ENCODE results near the gene NRG2. TPM values are rescaled to one million over a fixed set of nuclear protein-coding genes. Genes with fewer than 3 reads are reported as not detected.

The NRG2 gene
- total and polyA plus RNA-seq, 11 donors: 0.72 to 4.8 (median 3.4) TPM

DNA sequence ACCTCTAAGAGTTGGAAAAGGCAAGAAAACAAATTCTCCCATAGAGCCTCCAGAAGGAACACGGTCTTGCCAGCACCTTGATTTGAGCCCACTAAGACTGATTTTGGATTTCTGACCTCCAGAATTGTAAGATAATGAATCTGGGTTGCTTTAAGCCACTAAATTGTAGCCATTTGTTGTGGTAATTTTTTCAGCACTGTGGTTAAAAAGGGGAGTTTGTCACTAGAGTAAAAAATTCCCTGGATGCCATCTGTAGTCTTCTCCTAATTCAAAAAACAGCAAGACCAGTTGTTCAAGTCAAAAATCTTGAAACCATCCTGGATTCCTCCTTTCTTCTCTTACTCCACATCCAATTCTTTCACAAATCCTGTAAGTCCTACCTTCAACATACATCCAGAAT, 39.6 kb downstream of the NRG2 start:
- 81 to 94% (median 91%) methylated on average over 1 of the region's 1 CpG for WGBS, 4 donors
- Histone ChIP-seq H3K36me3 (no peaks in the 10 kb centered on the region), H3K27me3 (no peaks in the 10 kb centered on the region), H3K9me3 (no peaks in the 10 kb centered on the region), H3K4me1 (peaks cover 0 to 67% (median 14%) of the 10 kb centered on the region in 12 donors), H3K4me3 (no peak overlapping the region), H3K27ac (peak overlapping the region in 7 of 12 donors; percentile 31 to 82 (median 56))
- intact Hi-C loops (cut with DNase I): loop anchor here in 4 of 10 donors (5.0 kb wide), 1 partner anchor 39 kb away; the partner anchor contains the start of gene NRG2 (in 4 of the 4)
- no peak for ATAC-seq
- DNase-seq: no peak
- TF ChIP-seq CTCF (IDR thresholded peaks at IDR 0.05) (no peak), POLR2A (IDR thresholded peaks at IDR 0.05) (no peak)

GRCh38 chr5:140000332-140000731, 42.8 kb downstream of the NRG2 start:
- ATAC-seq: peak; percentile 80 to 92 (median 86)
- Histone ChIP-seq H3K36me3 (no peaks in the 10 kb centered on the region), H3K27ac (peak overlapping the region in 11 of 12 donors; percentile 33 to 85 (median 76)), H3K4me1 (peaks cover 0 to 48% (median 12%) of the 10 kb centered on the region in 12 donors), H3K27me3 (no peaks in the 10 kb centered on the region), H3K4me3 (peak overlapping the region in 2 of 12 donors; percentile 18 to 20), H3K9me3 (no peaks in the 10 kb centered on the region)
- TF ChIP-seq POLR2A (IDR thresholded peaks at IDR 0.05) (no peak), CTCF (IDR thresholded peaks at IDR 0.05) (no peak)
- DNase-seq: peak; percentile 45 to 82 (median 70)
- WGBS, 4 donors: 40 to 51% (median 47%) methylated on average over 10 of the region's 10 CpGs
- intact Hi-C loops (cut with DNase I): loop anchor here in 4 of 10 donors (5.0 kb wide), 1 partner anchor 42 kb away; the partner anchor contains the start of gene NRG2 (in 4 of the 4)

DNA sequence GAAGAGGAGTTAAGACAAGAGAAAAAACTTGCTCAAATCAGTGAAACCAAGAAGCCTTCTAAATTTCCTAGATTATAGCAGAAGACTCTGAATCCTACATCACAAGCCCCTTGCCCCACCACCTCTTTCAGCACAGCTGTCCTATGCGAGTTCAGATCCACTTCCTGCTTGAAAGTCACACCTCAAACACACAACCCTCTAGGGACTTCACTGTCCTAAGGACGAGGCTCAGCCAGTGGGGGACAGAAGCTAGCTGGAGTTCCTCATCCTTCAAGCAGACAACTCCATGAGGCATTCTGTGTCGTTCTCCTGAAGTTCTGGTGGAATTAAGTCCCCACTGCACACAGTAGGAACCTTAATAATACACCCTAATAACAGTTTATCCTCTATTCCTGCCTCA, 44.3 kb downstream of the NRG2 start:
- Histone ChIP-seq H3K9me3 (no peaks in the 10 kb centered on the region), H3K27me3 (no peaks in the 10 kb centered on the region), H3K36me3 (no peaks in the 10 kb centered on the region), H3K4me3 (no peak overlapping the region), H3K27ac (no peak overlapping the region), H3K4me1 (peaks cover 0 to 35% (median 5%) of the 10 kb centered on the region in 12 donors)
- TF ChIP-seq POLR2A (IDR thresholded peaks at IDR 0.05) (no peak), CTCF (IDR thresholded peaks at IDR 0.05) (no peak)
- 58 to 76% (median 63%) methylated on average over 3 of the region's 3 CpGs for WGBS, 4 donors
- intact Hi-C loops (cut with DNase I): no loop called here
- no peak for DNase-seq
- no peak for ATAC-seq

DNA sequence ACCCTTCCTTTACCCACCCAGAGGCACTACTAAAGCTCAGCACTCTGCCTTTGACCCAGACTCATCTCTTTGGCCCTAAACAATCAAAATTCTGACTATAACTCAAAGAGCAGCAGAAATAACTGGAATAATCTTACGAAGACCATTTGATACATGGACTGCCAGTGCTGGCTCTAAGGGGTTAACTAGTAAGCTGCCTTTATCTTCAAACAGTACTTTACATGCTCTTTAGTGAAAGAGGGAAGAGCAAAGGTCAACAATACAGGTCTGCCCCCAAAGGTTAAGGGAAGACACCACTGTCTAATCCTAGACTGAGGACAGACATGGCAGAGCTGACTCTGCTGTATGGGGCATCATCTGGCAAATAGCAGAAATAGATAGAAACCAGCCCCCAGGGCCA, 45.8 kb downstream of the NRG2 start:
- Histone ChIP-seq H3K4me3 (no peak overlapping the region), H3K9me3 (no peaks in the 10 kb centered on the region), H3K27me3 (peaks cover 0 to 4% (median 0%) of the 10 kb centered on the region in 9 donors), H3K27ac (no peak overlapping the region), H3K4me1 (peaks cover 0 to 19% (median under 1%) of the 10 kb centered on the region in 12 donors), H3K36me3 (no peaks in the 10 kb centered on the region)
- TF ChIP-seq CTCF (IDR thresholded peaks at IDR 0.05): no peak
- TF ChIP-seq POLR2A (IDR thresholded peaks at IDR 0.05): no peak
- no peak for DNase-seq
- ATAC-seq: no peak
- intact Hi-C loops (cut with DNase I): no loop called here
- 89 to 97% (median 95%) methylated on average over 1 of the region's 1 CpG for WGBS, 4 donors
